Gastroesophageal sphincter (tissue), 3 donors: ENCODE results near the gene APOL4.

Experiments
- CTCF ChIP-seq, 4 experiments: fragments of 200-600 bp in 2 of 4; fragments of 450-650 bp in 2 of 4; sonication (generic) in 1 of 4; IDR thresholded peaks; one replicate each; pipeline ENCODE4 v1.5.1; 2017 to 2019; ENCODE audit warnings: antibody characterized with exemption in 4 of 4, mild to moderate bottlenecking in 2 of 4, moderate library complexity in 2 of 4
- POLR2AphosphoS5 ChIP-seq: sonication (generic); formaldehyde crosslinking; IDR thresholded peaks from one replicate; pipeline ENCODE4 v1.6.1; 2017; ENCODE audit warnings: antibody characterized with exemption

GRCh38 chr22:36194385-36194784 is 7.2 kb downstream of the APOL4 start:
- TF ChIP-seq CTCF (IDR thresholded peaks at IDR 0.05) (no peak), POLR2AphosphoS5 (no peak)
